Lower leg skin (tissue), 3 donors: ENCODE measurements around the gene CUL5.

Experiments used
- CTCF ChIP-seq, 3 donors: fragments of 450-650 bp; IDR thresholded peaks; one replicate each; pipeline ENCODE4 v1.5.1; 2016; ENCODE audit warnings: antibody characterized with exemption in 3 of 3, mild to moderate bottlenecking in 3 of 3, moderate library complexity in 2 of 3
- POLR2A ChIP-seq, 2 donors: fragments of 450-650 bp; IDR thresholded peaks; one replicate each; pipeline ENCODE4 v1.6.1; 2016 to 2017; ENCODE audit warnings: antibody characterized with exemption in 2 of 2, mild to moderate bottlenecking in 1 of 2, moderate library complexity in 1 of 2

GRCh38 chr11:108154591-108154990 lies 145.9 kb downstream of the CUL5 start:
- no peak for TF ChIP-seq CTCF (IDR thresholded peaks at IDR 0.05)
- TF ChIP-seq POLR2A (IDR thresholded peaks at IDR 0.05), result no peak
